Neural cell (in vitro differentiated cells): ENCODE measurements around the gene NME7. TPM values are rescaled to one million over a fixed set of nuclear protein-coding genes. Genes with fewer than 3 reads are reported as not detected.

Source experiments
- H2AFZ ChIP-seq: fragments of 200-600, 300-800 bp; sonication (generic), shearing (Covaris generic); 2 replicates; pipeline ENCODE4 v1.6.0; 2014; ENCODE audit warnings: low read depth, mild to moderate bottlenecking, antibody characterized with exemption, low read length, moderate library complexity
- H3F3A ChIP-seq: fragments of 200-600 bp; shearing (Covaris generic); 2 replicates; pipeline ENCODE4 v1.6.1; 2016; ENCODE audit warnings: mild to moderate bottlenecking, moderate library complexity, mixed read lengths, antibody characterized with exemption, low read length; ENCODE audit not compliant: insufficient read depth, poor library complexity, severe bottlenecking
- H3K27ac ChIP-seq: fragments of 200-600, 300-800 bp; sonication (generic), shearing (Covaris generic); 2 replicates; pipeline ENCODE4 v1.5.1; 2014; ENCODE audit warnings: mild to moderate bottlenecking, low read length, moderate library complexity
- H3K27me3 ChIP-seq: fragments of 300-800, 200-600 bp; sonication (generic), shearing (Covaris generic); 2 replicates; pipeline ENCODE4 v1.6.0; 2014; ENCODE audit warnings: mild to moderate bottlenecking, low read depth, low read length, moderate library complexity; ENCODE audit not compliant: insufficient read depth
- H3K36me3 ChIP-seq: fragments of 300-800, 200-600 bp; sonication (generic), shearing (Covaris generic); 2 replicates; pipeline ENCODE4 v1.5.1; 2014; ENCODE audit warnings: mild to moderate bottlenecking, antibody characterized with exemption, low read length, moderate library complexity; ENCODE audit not compliant: insufficient read depth
- H3K4me2 ChIP-seq: fragments of 300-800, 200-600 bp; sonication (generic), shearing (Covaris generic); 2 replicates; pipeline ENCODE4 v1.6.0; 2014; ENCODE audit warnings: mild to moderate bottlenecking, low read length
- H3K4me3 ChIP-seq: fragments of 300-800, 200-600 bp; sonication (generic), shearing (Covaris generic); 2 replicates; pipeline ENCODE4 v1.5.1; 2014; ENCODE audit warnings: mild to moderate bottlenecking, low read length, moderate library complexity
- H3K79me2 ChIP-seq: fragments of 200-600 bp; shearing (Covaris generic); replicated peaks from 2 replicates; pipeline ENCODE4 v1.6.0; 2014; ENCODE audit warnings: mild to moderate bottlenecking, low read length, moderate library complexity; ENCODE audit not compliant: insufficient read depth
- H3K9ac ChIP-seq: fragments of 300-800, 200-600 bp; sonication (generic), shearing (Covaris generic); 2 replicates; pipeline ENCODE4 v1.6.1; 2016; ENCODE audit warnings: mild to moderate bottlenecking, low read length, mixed read lengths
- H3K9me2 ChIP-seq: fragments of 200-600 bp; shearing (Covaris generic); 2 replicates; pipeline ENCODE4 v1.6.1; 2016; ENCODE audit warnings: mild to moderate bottlenecking, low read length, mixed read lengths; ENCODE audit not compliant: insufficient read depth
- H3K9me3 ChIP-seq: fragments of 200-600, 300-800 bp; sonication (generic), shearing (Covaris generic); 2 replicates; pipeline ENCODE4 v1.6.1; 2016; ENCODE audit warnings: mild to moderate bottlenecking, mixed run types, low read length, moderate library complexity, mixed read lengths
- H4K20me1 ChIP-seq: fragments of 200-600 bp; shearing (Covaris generic); 2 replicates; pipeline ENCODE4 v1.6.1; 2016; ENCODE audit warnings: mild to moderate bottlenecking, mixed run types; ENCODE audit not compliant: insufficient read depth
- CTCF ChIP-seq: fragments of 450-650 bp; IDR thresholded peaks from 2 replicates; pipeline ENCODE4 v1.5.1; 2014; ENCODE audit warnings: antibody characterized with exemption, mild to moderate bottlenecking, moderate library complexity; ENCODE audit not compliant: poor library complexity, severe bottlenecking
- EP300 ChIP-seq: fragments of 450-650 bp; conservative IDR thresholded peaks from 2 replicates; pipeline ENCODE4 v1.6.1; 2014; ENCODE audit warnings: antibody characterized with exemption, mild to moderate bottlenecking, moderate library complexity; ENCODE audit not compliant: poor library complexity, severe bottlenecking
- EZH2 ChIP-seq: fragments of 200-600, 300-800 bp; shearing (Covaris generic), sonication (generic); IDR thresholded peaks from 2 replicates; pipeline ENCODE4 v1.6.1; 2014; ENCODE audit warnings: antibody characterized with exemption, low read length, borderline replicate concordance, mild to moderate bottlenecking; ENCODE audit not compliant: insufficient read depth, poor library complexity, severe bottlenecking
- MXI1 ChIP-seq: fragments of 450-650 bp; conservative IDR thresholded peaks from 2 replicates; pipeline ENCODE4 v1.6.1; 2014; ENCODE audit warnings: antibody characterized with exemption, mild to moderate bottlenecking; ENCODE audit not compliant: poor library complexity, severe bottlenecking
- POLR2AphosphoS5 ChIP-seq: IDR thresholded peaks from 2 replicates; pipeline ENCODE4 v1.6.1; 2012
- RAD21 ChIP-seq: fragments of 450-650 bp; conservative IDR thresholded peaks from 2 replicates; pipeline ENCODE4 v1.6.1; 2014; ENCODE audit warnings: antibody characterized with exemption, mild to moderate bottlenecking, moderate library complexity
- REST ChIP-seq: IDR thresholded peaks from 2 replicates; pipeline ENCODE4 v1.6.1; 2012; ENCODE audit warnings: borderline replicate concordance
- SMC3 ChIP-seq: fragments of 450-650 bp; conservative IDR thresholded peaks from 2 replicates; pipeline ENCODE4 v1.6.1; 2014; ENCODE audit warnings: antibody characterized with exemption, mild to moderate bottlenecking, moderate library complexity; ENCODE audit not compliant: poor library complexity
- TAF1 ChIP-seq: IDR thresholded peaks from 2 replicates; pipeline ENCODE4 v1.6.1; 2012; ENCODE audit warnings: low read depth
- polyA plus RNA-seq: library from polyadenylated mRNA; depleted of rRNA; stranded (reverse); fragments of >200 nt; gene quantifications from 2 replicates; pipeline ENCODE4 v1.2.3, GENCODE V29; 2014

Gene NME7
- polyA plus RNA-seq, 1 donor from 2014 or later = 42.4 TPM

- H3K79me2 ChIP-seq = peaks cover 46% of the 10 kb centered on the region
- H3K36me3 ChIP-seq = no peaks in the 10 kb centered on the region
- H3K9me2 ChIP-seq = no peaks in the 10 kb centered on the region
- peak within 1 kb of the TSS; percentile 88 for H2AFZ ChIP-seq
- peak within 1 kb of the TSS; percentile 96 for H3K9ac ChIP-seq
- no peaks in the 10 kb centered on the region for H3F3A ChIP-seq
- H4K20me1 ChIP-seq = no peaks in the 10 kb centered on the region
- H3K27me3 ChIP-seq = no peaks in the 10 kb centered on the region
- H3K4me3 ChIP-seq = peak within 1 kb of the TSS; percentile 92
- H3K27ac ChIP-seq = peak within 1 kb of the TSS; percentile 93
- H3K9me3 ChIP-seq = no peaks in the 10 kb centered on the region
- peak; percentile 72 for TF ChIP-seq EP300
- TF ChIP-seq POLR2AphosphoS5 = peak; percentile 82
- TF ChIP-seq CTCF = peak; percentile 54
- TF ChIP-seq MXI1 = peak; percentile 40
- TF ChIP-seq RAD21 = peak; percentile 39
- TF ChIP-seq SMC3 = no peak
- TF ChIP-seq REST = peak; percentile 72
- TF ChIP-seq EZH2 = no peak
- TF ChIP-seq TAF1 = no peak
- H3K4me2 ChIP-seq = peak within 1 kb of the TSS; percentile 99
Measured at GRCh38 chr1:169106095-169106920, 261.3 kb downstream of the NME7 start, which contains the start of gene ATP1B1. Gene ATP1B1, plus strand, starts transcription at chr1:169106690. Its CDS starts 140 bp downstream, at chr1:169106830.

GRCh38 chr1:169105434-169106094 lies 262.0 kb downstream of the NME7 start:
- no peaks in the 10 kb centered on the region for H3F3A ChIP-seq
- no peaks in the 10 kb centered on the region for H4K20me1 ChIP-seq
- no peaks in the 10 kb centered on the region for H3K9me3 ChIP-seq
- no peaks in the 10 kb centered on the region for H3K9me2 ChIP-seq
- H3K27me3 ChIP-seq = no peaks in the 10 kb centered on the region
- H3K27ac ChIP-seq = peak overlapping the region; percentile 92
- no peaks in the 10 kb centered on the region for H3K36me3 ChIP-seq
- peak overlapping the region; percentile 92 for H3K4me3 ChIP-seq
- TF ChIP-seq MXI1 (peak; percentile 36), TAF1 (no peak)
- H3K9ac ChIP-seq = peak overlapping the region; percentile 96
- peak overlapping the region; percentile 70 for H3K4me2 ChIP-seq
- peak overlapping the region; percentile 88 for H2AFZ ChIP-seq
- peaks cover 39% of the 10 kb centered on the region for H3K79me2 ChIP-seq
